Loucy (cell line): ENCODE measurements around the gene ZNF607.

Source experiments
- EZH2phosphoT487 ChIP-seq: fragments of 200-600 bp; IDR thresholded peaks from 2 replicates; pipeline ENCODE4 v1.6.1; 2018; ENCODE audit warnings: antibody characterized with exemption, mild to moderate bottlenecking, moderate library complexity, borderline replicate concordance
- TF ChIP-seq, protein P1 (sequence below): fragments of 200-600 bp; sonication (generic); conservative IDR thresholded peaks from 2 replicates; pipeline ENCODE4 v1.5.1; 2014; ENCODE audit warnings: mild to moderate bottlenecking, antibody characterized with exemption, low read length

DNA sequence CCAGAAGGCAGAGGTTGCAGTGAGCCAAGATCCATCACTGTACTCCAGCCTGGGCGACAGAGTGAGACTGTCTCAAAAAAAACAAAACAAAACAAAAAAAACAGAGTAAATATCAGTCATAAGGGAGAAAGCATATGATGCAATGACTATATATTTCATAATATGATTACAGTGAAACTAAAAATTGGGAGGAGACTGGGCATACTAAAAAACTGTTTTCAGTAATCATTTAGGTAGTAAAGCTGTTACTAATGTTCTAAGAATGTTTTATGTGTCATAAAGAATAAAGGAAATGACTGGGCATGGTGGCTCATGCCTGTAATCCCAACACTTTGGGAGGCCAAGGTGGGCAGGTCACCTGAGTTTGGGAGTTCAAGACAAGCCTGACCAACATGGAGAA is 43.9 kb upstream of the ZNF607 start:
- no peak for TF ChIP-seq EZH2phosphoT487
- TF ChIP-seq, protein P1, sequence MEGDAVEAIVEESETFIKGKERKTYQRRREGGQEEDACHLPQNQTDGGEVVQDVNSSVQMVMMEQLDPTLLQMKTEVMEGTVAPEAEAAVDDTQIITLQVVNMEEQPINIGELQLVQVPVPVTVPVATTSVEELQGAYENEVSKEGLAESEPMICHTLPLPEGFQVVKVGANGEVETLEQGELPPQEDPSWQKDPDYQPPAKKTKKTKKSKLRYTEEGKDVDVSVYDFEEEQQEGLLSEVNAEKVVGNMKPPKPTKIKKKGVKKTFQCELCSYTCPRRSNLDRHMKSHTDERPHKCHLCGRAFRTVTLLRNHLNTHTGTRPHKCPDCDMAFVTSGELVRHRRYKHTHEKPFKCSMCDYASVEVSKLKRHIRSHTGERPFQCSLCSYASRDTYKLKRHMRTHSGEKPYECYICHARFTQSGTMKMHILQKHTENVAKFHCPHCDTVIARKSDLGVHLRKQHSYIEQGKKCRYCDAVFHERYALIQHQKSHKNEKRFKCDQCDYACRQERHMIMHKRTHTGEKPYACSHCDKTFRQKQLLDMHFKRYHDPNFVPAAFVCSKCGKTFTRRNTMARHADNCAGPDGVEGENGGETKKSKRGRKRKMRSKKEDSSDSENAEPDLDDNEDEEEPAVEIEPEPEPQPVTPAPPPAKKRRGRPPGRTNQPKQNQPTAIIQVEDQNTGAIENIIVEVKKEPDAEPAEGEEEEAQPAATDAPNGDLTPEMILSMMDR: no peak
